Measurements from ENCODE around the gene PFN3. TPM values are rescaled to one million over a fixed set of nuclear protein-coding genes. Genes with fewer than 3 reads are reported as not detected.
A peak's percentile ranks its signal among the peaks of the same experiment; 100 is the strongest.

Gene PFN3
- total RNA-seq, 4 donors from 2014 or later = 2.0 TPM; not detected in 3

DNA sequence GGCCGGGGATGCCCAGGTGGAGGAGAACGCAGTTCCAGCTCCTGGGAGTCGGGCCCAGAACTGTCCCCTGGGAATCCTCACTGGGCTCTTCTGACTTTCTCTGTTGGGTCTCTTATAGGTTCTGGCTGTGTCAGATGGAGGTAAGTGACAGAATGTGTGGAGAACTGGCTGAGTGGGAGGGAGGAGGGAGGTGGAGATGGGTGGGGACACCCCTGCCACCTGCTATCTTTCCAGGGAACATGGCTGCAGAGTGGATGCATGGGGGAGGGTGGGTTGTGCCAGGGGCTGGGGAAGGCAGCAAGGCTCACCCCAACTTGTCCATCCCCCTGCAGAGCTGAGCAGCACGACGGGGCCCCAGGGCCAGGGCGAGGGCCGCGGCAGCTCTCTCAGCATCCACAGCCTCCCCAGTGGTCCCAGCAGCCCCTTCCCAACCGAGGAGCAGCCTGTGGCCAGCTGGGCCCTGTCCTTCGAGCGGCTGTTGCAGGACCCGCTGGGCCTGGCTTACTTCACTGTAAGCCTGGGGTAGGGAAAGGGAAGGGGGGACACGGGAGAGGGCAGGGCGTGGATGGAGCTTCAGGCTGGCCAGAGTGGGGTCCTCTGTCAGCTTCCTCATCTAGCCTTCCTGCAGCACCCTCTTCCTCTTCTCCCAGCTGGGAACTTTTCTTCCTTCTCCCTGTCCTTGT is 34.5 kb downstream of the PFN3 start:
- peak overlapping the region in 3 of 4 donors; percentile 43 to 60 (median 49) for H3K4me3 ChIP-seq
- 73 to 84% methylated on average over 8 to 13 of the region's 14 CpGs for WGBS, 2 donors
- H3K4me1 ChIP-seq = peaks cover 45 to 97% (median 62%) of the 10 kb centered on the region in 3 donors
- H3K9me3 ChIP-seq = no peaks in the 10 kb centered on the region
- intact Hi-C loops (cut with DNase I) = no loop called here
- H3K27me3 ChIP-seq = no peaks in the 10 kb centered on the region
- no peak for DNase-seq
- peak overlapping the region; percentile 85 to 91 (median 89) for H3K27ac ChIP-seq
- H3K36me3 ChIP-seq = no peaks in the 10 kb centered on the region
- TF ChIP-seq POLR2A (IDR thresholded peaks at IDR 0.05) = no peak
- TF ChIP-seq, protein P1, sequence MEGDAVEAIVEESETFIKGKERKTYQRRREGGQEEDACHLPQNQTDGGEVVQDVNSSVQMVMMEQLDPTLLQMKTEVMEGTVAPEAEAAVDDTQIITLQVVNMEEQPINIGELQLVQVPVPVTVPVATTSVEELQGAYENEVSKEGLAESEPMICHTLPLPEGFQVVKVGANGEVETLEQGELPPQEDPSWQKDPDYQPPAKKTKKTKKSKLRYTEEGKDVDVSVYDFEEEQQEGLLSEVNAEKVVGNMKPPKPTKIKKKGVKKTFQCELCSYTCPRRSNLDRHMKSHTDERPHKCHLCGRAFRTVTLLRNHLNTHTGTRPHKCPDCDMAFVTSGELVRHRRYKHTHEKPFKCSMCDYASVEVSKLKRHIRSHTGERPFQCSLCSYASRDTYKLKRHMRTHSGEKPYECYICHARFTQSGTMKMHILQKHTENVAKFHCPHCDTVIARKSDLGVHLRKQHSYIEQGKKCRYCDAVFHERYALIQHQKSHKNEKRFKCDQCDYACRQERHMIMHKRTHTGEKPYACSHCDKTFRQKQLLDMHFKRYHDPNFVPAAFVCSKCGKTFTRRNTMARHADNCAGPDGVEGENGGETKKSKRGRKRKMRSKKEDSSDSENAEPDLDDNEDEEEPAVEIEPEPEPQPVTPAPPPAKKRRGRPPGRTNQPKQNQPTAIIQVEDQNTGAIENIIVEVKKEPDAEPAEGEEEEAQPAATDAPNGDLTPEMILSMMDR (IDR thresholded peaks at IDR 0.05) = no peak

DNA sequence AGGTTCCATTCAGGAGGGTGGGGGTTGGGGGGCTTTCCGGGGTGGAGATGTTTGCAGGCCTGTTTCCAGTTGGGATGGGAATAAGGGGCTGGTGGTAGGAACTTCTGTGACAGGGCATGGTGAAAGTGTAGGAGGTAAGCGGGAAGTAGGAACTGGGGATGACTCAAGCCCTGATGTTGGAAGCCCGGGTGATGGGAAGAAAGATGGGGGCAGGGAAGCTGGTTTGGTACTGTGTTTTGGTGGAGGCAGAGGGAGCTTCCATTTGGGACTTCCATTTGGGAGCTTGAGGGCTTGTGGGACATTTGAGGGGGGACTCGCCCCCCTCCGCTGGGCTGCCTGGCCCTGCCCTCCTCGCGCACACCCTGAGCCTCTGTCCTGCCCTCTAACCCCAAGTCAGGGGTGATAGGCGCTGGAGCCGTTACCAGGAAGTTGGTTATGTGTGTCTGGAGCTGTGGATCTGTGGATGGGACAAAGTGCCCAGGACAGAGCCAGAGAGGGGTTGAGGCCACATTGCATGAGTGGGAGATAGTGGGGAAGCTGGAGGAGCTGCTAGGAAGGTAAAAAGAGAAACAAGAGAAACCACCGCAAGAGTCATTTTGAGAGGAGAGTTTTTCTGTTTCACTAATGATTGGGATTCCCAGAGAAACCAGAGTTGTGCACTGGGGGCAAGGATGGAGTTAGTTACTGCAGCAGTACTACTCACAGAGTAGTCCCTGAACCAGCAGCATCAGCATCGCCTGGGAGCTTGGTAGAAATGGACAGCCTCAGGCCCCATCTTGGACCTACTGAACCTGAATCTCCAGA is 36.1 kb downstream of the PFN3 start:
- no peaks in the 10 kb centered on the region for H3K36me3 ChIP-seq
- TF ChIP-seq, protein P1 (IDR thresholded peaks at IDR 0.05) = no peak
- no peak for TF ChIP-seq POLR2A (IDR thresholded peaks at IDR 0.05)
- H3K27ac ChIP-seq = peak overlapping the region in 2 of 4 donors; percentile 80 to 89
- no peaks in the 10 kb centered on the region for H3K9me3 ChIP-seq
- no peak for DNase-seq
- H3K27me3 ChIP-seq = no peaks in the 10 kb centered on the region
- peaks cover 47 to 91% (median 48%) of the 10 kb centered on the region in 3 donors for H3K4me1 ChIP-seq
- no peak overlapping the region for H3K4me3 ChIP-seq
- WGBS, 2 donors = 45 to 70% methylated on average over 6 to 7 of the region's 11 CpGs
- intact Hi-C loops (cut with DNase I) = no loop called here

DNA sequence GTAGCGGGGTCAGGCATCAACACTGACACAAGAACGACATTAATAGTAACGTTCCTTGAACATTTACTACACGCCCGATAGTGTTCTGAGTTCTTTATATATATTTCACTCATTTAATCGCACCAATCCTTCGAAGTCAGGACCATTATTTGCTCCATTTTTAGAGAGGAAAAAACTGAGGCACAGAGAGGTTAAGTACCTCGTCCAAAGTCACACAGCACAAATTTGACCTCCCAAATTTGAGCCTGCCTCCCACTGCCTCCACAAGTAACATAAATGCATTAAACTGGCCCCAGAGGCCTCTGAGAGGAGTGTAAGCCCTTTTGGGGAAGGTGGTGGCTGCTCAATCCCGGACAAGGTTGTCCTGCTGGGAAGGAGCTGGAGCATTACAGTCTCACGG is 36.9 kb downstream of the PFN3 start:
- Histone ChIP-seq H3K4me1 (peaks cover 44 to 91% (median 55%) of the 10 kb centered on the region in 3 donors), H3K9me3 (no peaks in the 10 kb centered on the region), H3K4me3 (peak overlapping the region; percentile 30 to 70 (median 54)), H3K36me3 (no peaks in the 10 kb centered on the region), H3K27ac (peak overlapping the region in 3 of 4 donors; percentile 77 to 89 (median 80)), H3K27me3 (no peaks in the 10 kb centered on the region)
- TF ChIP-seq, protein P1 (IDR thresholded peaks at IDR 0.05) = no peak
- no peak for TF ChIP-seq POLR2A (IDR thresholded peaks at IDR 0.05)
- no peak for DNase-seq
- 33 to 36% methylated on average over 10 of the region's 10 CpGs for WGBS, 2 donors
- intact Hi-C loops (cut with DNase I) = no loop called here

DNA sequence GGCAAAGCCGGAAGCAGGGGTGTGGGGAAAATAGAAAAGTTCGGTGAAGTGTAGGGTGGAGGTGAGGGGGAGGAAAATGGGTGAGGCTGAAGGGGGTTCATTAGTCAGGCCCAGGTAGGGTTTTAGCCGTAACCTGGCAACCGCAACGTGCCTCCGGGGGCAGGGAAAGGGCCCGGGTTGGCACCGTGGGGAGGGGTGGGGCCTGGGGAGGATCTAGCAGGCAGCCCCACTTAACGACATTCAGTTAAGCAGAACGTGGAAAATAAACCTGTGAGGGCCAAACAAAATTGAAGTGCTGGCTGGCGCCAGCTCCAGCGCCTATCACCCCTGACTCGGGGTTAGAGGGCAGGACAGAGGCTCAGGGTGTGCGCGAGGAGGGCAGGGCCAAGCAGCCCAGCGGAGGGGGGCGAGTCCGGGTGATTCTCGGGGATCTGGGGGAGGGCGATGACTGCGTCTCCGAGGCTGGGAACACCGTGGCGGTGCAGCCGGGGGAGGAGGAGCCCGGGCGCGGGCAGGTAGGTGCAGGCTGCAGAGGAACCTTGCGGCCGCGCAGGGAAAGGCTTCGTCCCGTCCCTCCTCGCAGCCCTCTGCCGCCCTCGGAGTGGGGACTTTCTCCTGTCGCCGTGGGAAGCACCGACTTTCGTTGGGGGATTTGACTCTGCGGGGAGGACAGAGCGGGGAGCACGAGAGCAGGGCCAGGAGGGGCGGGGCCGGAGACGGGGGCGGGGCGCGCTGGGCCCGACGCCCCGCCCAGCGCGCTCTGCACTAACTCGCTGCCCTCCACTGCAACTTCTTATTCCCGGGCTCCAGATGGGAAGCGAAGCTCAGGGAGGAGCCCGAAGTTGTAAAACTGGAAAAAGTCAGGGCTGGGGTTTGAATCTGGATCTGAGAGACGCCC is 37.6 kb downstream of the PFN3 start:
- Histone ChIP-seq H3K9me3 (no peaks in the 10 kb centered on the region), H3K27me3 (no peaks in the 10 kb centered on the region), H3K36me3 (no peaks in the 10 kb centered on the region), H3K4me1 (peaks cover 50 to 91% (median 59%) of the 10 kb centered on the region in 3 donors), H3K4me3 (peak overlapping the region; percentile 30 to 70 (median 54)), H3K27ac (peak overlapping the region; percentile 77 to 89 (median 80))
- WGBS, 2 donors = 4 to 17% methylated on average over 19 to 31 of the region's 59 CpGs
- no peak for DNase-seq
- intact Hi-C loops (cut with DNase I) = no loop called here
- peak in 1 of 4 donors; percentile 13 for TF ChIP-seq POLR2A (IDR thresholded peaks at IDR 0.05)
- TF ChIP-seq, protein P1 (IDR thresholded peaks at IDR 0.05) = peak in 1 of 6 experiments; percentile 6
